Panc1 (cell line): ENCODE measurements around the gene UBE2J2. TPM values are rescaled to one million over a fixed set of nuclear protein-coding genes. Genes with fewer than 3 reads are reported as not detected.

Source experiments
- ATAC-seq: fragments of 200-7000 bp; cut with Tn5 transposase; 2 replicates; pipeline ENCODE4 v1.9.1; 2020; ENCODE audit warnings: mild to moderate bottlenecking, moderate library complexity
- BruUV-seq: library from RNA; stranded (reverse); fragments of 400-500 nt; replicated peaks from 2 replicates; lab custom pipeline; 2021; lab: Mats Ljungman, UMichigan
- CTCF ChIA-PET: fragments of 300-600 bp; sonication (Branson Sonifier 250); formaldehyde crosslinking; loops from one replicate; lab custom pipeline; 2022; ENCODE audit warnings: antibody characterized with exemption; lab: Charles Lee
- POLR2A ChIA-PET: fragments of 300-600 bp; sonication (Branson Sonifier 250); formaldehyde crosslinking; loops from one replicate; lab custom pipeline; 2022; ENCODE audit warnings: antibody characterized with exemption; lab: Charles Lee
- DNase-seq: peaks from one replicate; pipeline ENCODE4 v3.0.0-alpha.2; 2010; ENCODE audit warnings: low read depth, low spot score
- H3K27ac ChIP-seq: 2 replicates; pipeline ENCODE4 v1.5.1; 2011; ENCODE audit warnings: mild to moderate bottlenecking, low read length, inconsistent platforms
- H3K27me3 ChIP-seq: fragments of 200-500 bp; sonication (Bioruptor generic); 2 replicates; pipeline ENCODE4 v1.6.0; 2014; ENCODE audit warnings: low read length, inconsistent platforms; ENCODE audit not compliant: control insufficient read depth, insufficient read depth
- H3K36me3 ChIP-seq: fragments of 200-500 bp; sonication (Bioruptor generic); 2 replicates; pipeline ENCODE4 v1.5.1; 2014; ENCODE audit warnings: inconsistent platforms, mild to moderate bottlenecking, low read length, moderate library complexity; ENCODE audit not compliant: control insufficient read depth, insufficient read depth
- H3K4me1 ChIP-seq: 2 replicates; pipeline ENCODE4 v1.5.1; 2011; ENCODE audit warnings: inconsistent platforms, mild to moderate bottlenecking, low read length, moderate library complexity; ENCODE audit not compliant: control insufficient read depth, insufficient read depth
- H3K4me3 ChIP-seq, 2 experiments: 2 replicates each; pipeline ENCODE4 v1.5.1; 2011 to 2012; ENCODE audit warnings: low read depth in 2 of 2, low read length in 2 of 2, mild to moderate bottlenecking in 2 of 2, inconsistent platforms in 1 of 2, moderate library complexity in 1 of 2
- H3K9me3 ChIP-seq: fragments of 200-500 bp; sonication (Bioruptor generic); 2 replicates; pipeline ENCODE4 v1.5.1; 2014; ENCODE audit warnings: low read depth, mild to moderate bottlenecking, inconsistent platforms, low read length, moderate library complexity; ENCODE audit not compliant: control insufficient read depth, insufficient read depth
- POLR2AphosphoS5 ChIP-seq: IDR thresholded peaks from 2 replicates; pipeline ENCODE4 v1.6.1; 2012; ENCODE audit warnings: mild to moderate bottlenecking, low read depth, low read length, moderate library complexity
- SIN3A ChIP-seq: IDR thresholded peaks from 2 replicates; pipeline ENCODE4 v1.6.1; 2012; ENCODE audit warnings: low read depth, mild to moderate bottlenecking, low read length, moderate library complexity, borderline replicate concordance; ENCODE audit not compliant: insufficient read depth
- TCF7L2 ChIP-seq: IDR thresholded peaks from 2 replicates; pipeline ENCODE4 v1.6.1; 2011; ENCODE audit warnings: mild to moderate bottlenecking, low read depth, low read length, inconsistent platforms
- in situ Hi-C: cut with HindIII; loops from 2 replicates; pipeline ENCODE4 v1.10.0; 2016; ENCODE audit warnings: low sequenced_read_pairs, low pct_unique_long_range_greater_than_20kb
- intact Hi-C: fragments of 100-400 bp; cut with micrococcal nuclease; formaldehyde crosslinking; loops from one replicate; pipeline ENCODE4 v1.10.0; 2022; ENCODE audit not compliant: unreplicated experiment
- total RNA-seq: library from RNA; stranded (reverse); gene quantifications from one replicate; pipeline ENCODE4 v1.2.1, GENCODE V29; 2021; ENCODE audit not compliant: unreplicated experiment
- TF ChIP-seq, protein P1 (sequence below): fragments of 450-650 bp; IDR thresholded peaks from 2 replicates; pipeline ENCODE4 v1.5.1; 2017; ENCODE audit warnings: mild to moderate bottlenecking
- TF ChIP-seq, protein P2 (sequence below), 2 experiments: IDR thresholded peaks; 2 replicates each; pipeline ENCODE4 v1.6.1; 2011 to 2012; ENCODE audit warnings: low read depth in 2 of 2, control low read depth in 1 of 2, low read length in 1 of 2, mild to moderate bottlenecking in 1 of 2, moderate library complexity in 1 of 2; ENCODE audit not compliant: insufficient read depth in 1 of 2

UBE2J2 gene
- total RNA-seq, 1 experiment from 2014 or later, result 101 TPM

DNA sequence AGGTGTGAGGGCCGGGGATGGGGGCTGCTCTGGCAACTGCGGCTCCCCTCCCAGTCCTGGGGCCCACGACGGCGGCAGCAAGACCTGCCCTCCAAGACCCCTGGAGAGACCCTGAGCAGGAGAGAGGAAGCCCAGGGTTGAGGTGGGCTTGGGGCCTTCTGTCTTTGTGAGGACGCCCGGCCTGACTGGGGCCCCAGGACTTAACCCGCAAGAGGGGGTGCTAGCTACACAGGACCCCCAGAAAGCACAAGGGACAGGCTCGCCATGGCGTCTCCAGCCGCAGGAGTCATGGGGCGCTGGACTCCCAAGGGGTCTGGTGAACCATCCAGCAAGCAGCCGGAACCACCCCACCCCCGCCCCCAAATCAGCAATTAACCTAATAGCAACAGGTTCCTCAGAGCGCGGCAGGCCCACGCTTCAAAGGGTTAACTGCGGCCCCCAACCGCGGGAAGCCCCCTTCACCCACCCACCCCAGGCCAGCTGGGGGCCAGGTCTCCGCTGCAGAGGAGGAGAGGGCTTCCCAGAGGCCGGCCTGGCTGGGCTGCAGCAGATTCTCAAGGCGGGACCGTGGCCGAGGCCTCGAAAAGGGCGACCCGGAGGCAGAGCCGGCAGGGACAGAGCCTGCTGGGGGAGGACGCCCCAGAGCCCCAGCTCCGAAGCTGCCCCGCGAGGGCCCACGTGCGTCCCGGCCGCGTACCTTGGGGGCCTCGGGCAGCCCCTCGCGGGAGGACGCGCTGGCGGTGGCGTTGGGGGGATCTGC lies 27.7 kb downstream of the UBE2J2 start:
- Histone ChIP-seq H3K36me3 (no peaks in the 10 kb centered on the region), H3K4me3 (no peak overlapping the region), H3K27ac (peak overlapping the region; percentile 79), H3K27me3 (no peaks in the 10 kb centered on the region), H3K4me1 (peaks cover 46% of the 10 kb centered on the region), H3K9me3 (no peaks in the 10 kb centered on the region)
- TF ChIP-seq SIN3A, result no peak
- no peak for TF ChIP-seq TCF7L2
- CTCF ChIA-PET, result interaction anchor here (0.6 kb wide), 1 partner anchor 127 kb away, joined by 5 read pairs; no protein-coding TSS in a partner anchor
- DNase-seq (no peak), ATAC-seq (no peak)
- no TSS peak for BruUV-seq
- POLR2A ChIA-PET, result no interaction called here
- intact Hi-C loops, result no loop called here
- in situ Hi-C loops, result no loop called here

DNA sequence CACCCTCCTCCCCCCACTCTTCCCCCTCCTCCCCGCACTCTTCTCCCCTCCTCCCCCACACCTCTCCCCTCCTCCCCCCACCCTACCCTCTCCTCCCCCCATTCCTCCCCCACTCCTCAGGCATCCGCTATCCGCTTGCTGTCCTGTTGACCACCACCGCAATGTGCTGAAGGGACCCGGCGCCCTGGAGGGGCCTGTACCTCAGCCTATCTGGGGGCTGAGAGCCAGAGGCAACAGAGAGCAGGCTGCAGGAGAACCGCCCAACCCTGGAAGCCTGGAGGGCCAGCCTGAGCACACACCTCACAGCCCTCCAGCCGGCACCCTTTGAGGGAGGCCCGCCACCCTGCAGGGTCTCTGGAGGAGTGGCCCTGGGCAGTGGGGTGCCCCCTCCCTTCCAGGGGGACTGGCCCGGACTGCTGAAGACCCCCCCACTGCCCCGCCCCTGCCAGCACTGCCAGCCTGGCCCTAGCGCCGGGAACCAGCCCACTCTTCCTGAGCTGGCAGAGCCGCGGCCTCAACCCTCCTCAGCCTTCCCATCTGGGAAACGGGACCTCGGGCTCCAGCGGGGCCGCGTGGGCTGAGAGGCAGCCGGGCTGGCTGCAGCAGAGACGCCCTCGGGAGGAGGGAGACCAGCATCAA lies 28.4 kb downstream of the UBE2J2 start:
- H3K27me3 ChIP-seq, result no peaks in the 10 kb centered on the region
- TF ChIP-seq, protein P1, sequence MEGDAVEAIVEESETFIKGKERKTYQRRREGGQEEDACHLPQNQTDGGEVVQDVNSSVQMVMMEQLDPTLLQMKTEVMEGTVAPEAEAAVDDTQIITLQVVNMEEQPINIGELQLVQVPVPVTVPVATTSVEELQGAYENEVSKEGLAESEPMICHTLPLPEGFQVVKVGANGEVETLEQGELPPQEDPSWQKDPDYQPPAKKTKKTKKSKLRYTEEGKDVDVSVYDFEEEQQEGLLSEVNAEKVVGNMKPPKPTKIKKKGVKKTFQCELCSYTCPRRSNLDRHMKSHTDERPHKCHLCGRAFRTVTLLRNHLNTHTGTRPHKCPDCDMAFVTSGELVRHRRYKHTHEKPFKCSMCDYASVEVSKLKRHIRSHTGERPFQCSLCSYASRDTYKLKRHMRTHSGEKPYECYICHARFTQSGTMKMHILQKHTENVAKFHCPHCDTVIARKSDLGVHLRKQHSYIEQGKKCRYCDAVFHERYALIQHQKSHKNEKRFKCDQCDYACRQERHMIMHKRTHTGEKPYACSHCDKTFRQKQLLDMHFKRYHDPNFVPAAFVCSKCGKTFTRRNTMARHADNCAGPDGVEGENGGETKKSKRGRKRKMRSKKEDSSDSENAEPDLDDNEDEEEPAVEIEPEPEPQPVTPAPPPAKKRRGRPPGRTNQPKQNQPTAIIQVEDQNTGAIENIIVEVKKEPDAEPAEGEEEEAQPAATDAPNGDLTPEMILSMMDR, result no peak
- TF ChIP-seq, protein P2, sequence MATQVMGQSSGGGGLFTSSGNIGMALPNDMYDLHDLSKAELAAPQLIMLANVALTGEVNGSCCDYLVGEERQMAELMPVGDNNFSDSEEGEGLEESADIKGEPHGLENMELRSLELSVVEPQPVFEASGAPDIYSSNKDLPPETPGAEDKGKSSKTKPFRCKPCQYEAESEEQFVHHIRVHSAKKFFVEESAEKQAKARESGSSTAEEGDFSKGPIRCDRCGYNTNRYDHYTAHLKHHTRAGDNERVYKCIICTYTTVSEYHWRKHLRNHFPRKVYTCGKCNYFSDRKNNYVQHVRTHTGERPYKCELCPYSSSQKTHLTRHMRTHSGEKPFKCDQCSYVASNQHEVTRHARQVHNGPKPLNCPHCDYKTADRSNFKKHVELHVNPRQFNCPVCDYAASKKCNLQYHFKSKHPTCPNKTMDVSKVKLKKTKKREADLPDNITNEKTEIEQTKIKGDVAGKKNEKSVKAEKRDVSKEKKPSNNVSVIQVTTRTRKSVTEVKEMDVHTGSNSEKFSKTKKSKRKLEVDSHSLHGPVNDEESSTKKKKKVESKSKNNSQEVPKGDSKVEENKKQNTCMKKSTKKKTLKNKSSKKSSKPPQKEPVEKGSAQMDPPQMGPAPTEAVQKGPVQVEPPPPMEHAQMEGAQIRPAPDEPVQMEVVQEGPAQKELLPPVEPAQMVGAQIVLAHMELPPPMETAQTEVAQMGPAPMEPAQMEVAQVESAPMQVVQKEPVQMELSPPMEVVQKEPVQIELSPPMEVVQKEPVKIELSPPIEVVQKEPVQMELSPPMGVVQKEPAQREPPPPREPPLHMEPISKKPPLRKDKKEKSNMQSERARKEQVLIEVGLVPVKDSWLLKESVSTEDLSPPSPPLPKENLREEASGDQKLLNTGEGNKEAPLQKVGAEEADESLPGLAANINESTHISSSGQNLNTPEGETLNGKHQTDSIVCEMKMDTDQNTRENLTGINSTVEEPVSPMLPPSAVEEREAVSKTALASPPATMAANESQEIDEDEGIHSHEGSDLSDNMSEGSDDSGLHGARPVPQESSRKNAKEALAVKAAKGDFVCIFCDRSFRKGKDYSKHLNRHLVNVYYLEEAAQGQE (IDR thresholded peaks at IDR 0.05; ENCODE audit: insufficient read depth in 1 of 2, low read depth in 2 of 2, low read length in 1 of 2), result no peak
- TF ChIP-seq POLR2AphosphoS5 (no peak), TCF7L2 (no peak), SIN3A (no peak)
- H3K9me3 ChIP-seq, result no peaks in the 10 kb centered on the region
- no peak overlapping the region for H3K4me3 ChIP-seq
- H3K36me3 ChIP-seq, result no peaks in the 10 kb centered on the region
- POLR2A ChIA-PET, result no interaction called here
- BruUV-seq, result no TSS peak
- DNase-seq, result no peak
- no peak; the same call in 1 of the 2 replicates for ATAC-seq
- in situ Hi-C loops, result no loop called here
- intact Hi-C loops, result no loop called here
- peak overlapping the region; percentile 79 for H3K27ac ChIP-seq
- CTCF ChIA-PET, result no interaction called here
- peaks cover 46% of the 10 kb centered on the region for H3K4me1 ChIP-seq
